Activated CD4-positive, alpha-beta T cell treated with anti-CD3 and anti-CD28 coated beads, Interleukin-2, amount 10 ng/mL, durations not matched to agents 24 days and 14 days (primary cell): ENCODE measurements around the gene LIPT2. TPM values are rescaled to one million over a fixed set of nuclear protein-coding genes. Genes with fewer than 3 reads are reported as not detected.

ENCODE experiments used
- DNase-seq: peaks from one replicate; pipeline ENCODE4 v3.0.0; 2022
- H3K27ac Mint-ChIP-seq: one replicate; pipeline ENCODE4 v1.8.0; 2022; ENCODE audit warnings: mild to moderate bottlenecking, mixed read lengths
- H3K27me3 Mint-ChIP-seq: one replicate; pipeline ENCODE4 v1.8.0; 2022; ENCODE audit warnings: mixed read lengths
- H3K36me3 Mint-ChIP-seq: one replicate; pipeline ENCODE4 v1.8.0; 2022; ENCODE audit warnings: low read depth, mild to moderate bottlenecking, mixed read lengths
- H3K4me1 Mint-ChIP-seq: one replicate; pipeline ENCODE4 v1.8.0; 2021; ENCODE audit warnings: mixed read lengths
- H3K4me3 Mint-ChIP-seq: one replicate; pipeline ENCODE4 v1.8.0; 2022; ENCODE audit warnings: mild to moderate bottlenecking, moderate library complexity, mixed read lengths
- H3K9me3 Mint-ChIP-seq: one replicate; pipeline ENCODE4 v1.8.0; 2021; ENCODE audit warnings: mixed read lengths
- intact Hi-C: fragments of 100-400 bp; cut with micrococcal nuclease; formaldehyde crosslinking; loops from one replicate; pipeline ENCODE4 v1.15.1; 2023
- total RNA-seq: library from RNA; stranded (reverse); gene quantifications from 2 replicates; pipeline ENCODE4 v1.2.3, GENCODE V29; 2022

The LIPT2 gene
- total RNA-seq, 1 donor from 2014 or later = 4.7 TPM

DNA sequence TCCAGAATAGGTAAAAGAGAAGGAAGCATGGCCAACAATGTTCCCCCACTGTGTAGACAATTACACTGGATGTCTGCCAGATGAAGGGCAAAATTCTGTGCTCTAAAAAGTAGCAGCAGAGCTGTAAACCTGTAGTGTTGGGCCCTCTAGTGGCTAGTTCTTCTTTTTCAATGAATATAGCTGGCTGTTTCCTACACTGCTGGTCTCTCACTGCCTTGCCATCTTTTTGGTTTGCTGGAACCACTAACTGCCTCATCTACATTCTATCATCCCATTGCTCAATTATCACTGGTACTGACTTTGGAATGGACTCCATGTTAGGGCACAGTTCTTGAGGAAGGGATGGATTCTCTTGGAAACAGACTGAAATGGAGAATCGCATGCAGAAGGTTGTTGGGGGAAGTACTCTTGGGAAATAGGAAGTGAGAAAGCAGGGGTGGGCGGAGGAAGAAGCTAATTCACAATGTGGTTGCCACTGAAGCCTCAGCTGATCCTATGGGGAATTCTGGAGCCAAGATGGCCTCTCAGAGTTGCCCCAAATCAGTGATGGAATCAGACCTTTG, 44.1 kb downstream of the LIPT2 start:
- DNase-seq = peak; percentile 83
- Mint-ChIP-seq H3K4me3 (no peak overlapping the region), H3K36me3 (no peaks in the 10 kb centered on the region), H3K9me3 (no peaks in the 10 kb centered on the region), H3K27ac (no peak overlapping the region), H3K4me1 (peaks cover 7% of the 10 kb centered on the region), H3K27me3 (peaks cover 5% of the 10 kb centered on the region)
- intact Hi-C loops = loop anchor here (1.0 kb wide), 3 partner anchors 61 to 485 kb away; no protein-coding TSS in a partner anchor

DNA sequence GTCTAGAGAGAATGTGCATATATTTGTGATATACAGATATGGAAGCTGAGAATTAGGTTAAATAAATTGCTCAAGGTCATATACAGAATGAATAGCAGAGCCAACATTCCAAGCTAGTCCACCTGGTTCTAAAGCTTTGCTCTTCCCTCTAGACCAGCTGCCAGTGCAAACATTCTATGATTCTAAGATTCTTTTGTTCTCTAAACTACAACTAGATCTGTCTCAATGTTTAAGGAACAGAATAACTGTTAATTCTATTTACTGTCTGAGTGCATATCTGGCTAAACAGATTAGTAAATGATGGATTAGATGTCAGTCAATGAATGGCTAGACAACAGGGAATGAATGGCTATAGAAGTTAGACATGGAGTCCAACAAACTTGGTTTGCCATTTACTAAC, 45.8 kb downstream of the LIPT2 start:
- H3K4me3 Mint-ChIP-seq = no peak overlapping the region
- no peaks in the 10 kb centered on the region for H3K36me3 Mint-ChIP-seq
- intact Hi-C loops = no loop called here
- peaks cover 3% of the 10 kb centered on the region for H3K27me3 Mint-ChIP-seq
- no peaks in the 10 kb centered on the region for H3K9me3 Mint-ChIP-seq
- no peak for DNase-seq
- H3K4me1 Mint-ChIP-seq = peaks cover 3% of the 10 kb centered on the region
- H3K27ac Mint-ChIP-seq = no peak overlapping the region

DNA sequence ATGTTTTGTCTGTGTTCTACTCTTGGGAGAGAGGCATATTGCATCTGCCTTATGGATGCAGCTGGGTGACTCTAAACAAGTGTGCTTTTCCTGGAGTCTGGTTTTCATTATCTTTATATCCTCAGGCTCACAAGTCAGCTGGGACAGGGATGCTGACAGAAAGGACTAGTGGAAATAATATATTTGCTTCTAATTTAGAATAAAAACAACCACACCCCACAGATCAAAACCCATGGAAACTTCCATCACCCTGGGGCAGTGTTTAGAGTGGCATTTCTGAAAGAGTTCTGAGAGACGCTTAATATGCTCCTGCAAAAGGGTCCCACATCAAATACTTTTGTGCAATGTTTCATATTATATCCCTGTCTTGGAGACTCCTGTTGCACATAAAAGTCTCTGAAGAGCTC, 47.0 kb downstream of the LIPT2 start:
- no peaks in the 10 kb centered on the region for H3K36me3 Mint-ChIP-seq
- no peak for DNase-seq
- no peak overlapping the region for H3K4me3 Mint-ChIP-seq
- no peak overlapping the region for H3K27ac Mint-ChIP-seq
- peaks cover 3% of the 10 kb centered on the region for H3K4me1 Mint-ChIP-seq
- H3K9me3 Mint-ChIP-seq = no peaks in the 10 kb centered on the region
- peaks cover 2% of the 10 kb centered on the region for H3K27me3 Mint-ChIP-seq
- intact Hi-C loops = no loop called here

DNA sequence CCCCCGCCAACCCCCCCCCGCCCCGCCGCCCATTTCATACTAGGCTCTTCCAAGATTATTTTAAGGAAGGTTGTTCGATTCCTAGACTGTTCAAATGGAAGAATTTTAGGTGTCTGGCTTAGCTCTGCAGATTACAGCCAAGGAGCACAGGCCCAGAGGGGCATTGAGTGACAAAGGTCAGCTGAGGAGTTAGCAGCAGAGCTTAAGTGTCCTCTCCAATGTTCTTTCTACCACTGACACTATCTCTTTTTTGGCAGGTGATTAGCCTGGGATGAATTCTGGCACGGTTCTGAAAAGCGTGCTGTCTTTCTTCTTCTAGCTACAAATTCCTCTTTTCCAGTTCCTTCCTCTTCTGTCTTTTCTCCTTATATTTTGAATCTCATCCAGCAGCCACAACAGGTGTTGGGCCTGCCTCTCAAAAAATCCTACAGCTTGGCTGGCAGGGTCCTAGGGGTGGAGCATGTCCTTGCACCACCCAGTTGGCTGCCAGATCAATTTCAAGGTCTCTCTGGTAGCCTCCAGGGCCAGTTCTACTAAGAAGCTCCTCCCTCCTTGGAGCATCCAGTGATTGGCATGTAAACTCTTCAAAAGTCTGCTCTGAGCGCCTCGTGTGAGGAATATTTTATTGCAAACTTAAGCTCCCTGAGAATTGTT, 49.2 kb downstream of the LIPT2 start:
- no peaks in the 10 kb centered on the region for H3K36me3 Mint-ChIP-seq
- H3K4me1 Mint-ChIP-seq = no peaks in the 10 kb centered on the region
- no peak overlapping the region for H3K4me3 Mint-ChIP-seq
- H3K27ac Mint-ChIP-seq = no peak overlapping the region
- H3K27me3 Mint-ChIP-seq = no peaks in the 10 kb centered on the region
- no peaks in the 10 kb centered on the region for H3K9me3 Mint-ChIP-seq
- no peak for DNase-seq
- intact Hi-C loops = no loop called here

DNA sequence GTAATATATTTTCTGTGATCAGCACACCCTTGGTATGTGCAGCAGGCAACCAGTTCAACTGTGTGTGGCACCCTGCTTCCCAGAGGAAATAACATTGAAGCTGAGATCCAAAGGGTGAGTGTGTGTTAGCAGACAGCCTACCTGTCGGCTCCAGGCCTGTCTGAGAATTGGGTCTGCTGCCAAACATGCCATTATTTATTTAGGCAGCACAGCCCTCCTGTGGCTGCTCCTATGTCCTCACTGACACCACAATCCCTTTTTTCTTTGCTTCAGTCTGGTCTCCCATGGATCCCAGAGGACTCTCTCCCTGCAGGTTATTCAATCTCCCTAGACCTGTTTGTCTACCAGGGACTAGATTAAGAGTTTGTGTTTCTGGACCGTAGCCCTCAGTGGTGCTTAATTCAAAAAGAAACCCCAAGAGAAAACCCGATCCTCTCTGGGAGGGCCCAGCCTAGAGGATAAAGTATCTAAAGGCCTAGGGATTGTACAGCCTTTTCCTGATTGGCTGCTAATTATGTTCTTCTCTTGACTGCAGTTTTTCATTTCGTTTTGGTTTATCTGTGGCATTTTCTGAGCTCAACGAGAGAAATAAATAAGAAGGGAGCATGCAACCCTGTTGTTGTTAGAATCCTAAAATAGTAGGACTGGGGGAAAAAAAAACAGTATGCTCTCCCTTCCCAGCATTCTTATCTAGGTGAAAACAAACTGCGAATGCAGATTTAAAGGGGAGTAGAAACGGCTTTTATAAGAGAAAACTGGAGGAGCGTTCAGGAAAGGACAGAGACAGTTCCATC, 50.3 kb downstream of the LIPT2 start:
- Mint-ChIP-seq H3K27me3 (no peaks in the 10 kb centered on the region), H3K4me1 (no peaks in the 10 kb centered on the region), H3K27ac (no peak overlapping the region), H3K36me3 (no peaks in the 10 kb centered on the region), H3K4me3 (no peak overlapping the region), H3K9me3 (no peaks in the 10 kb centered on the region)
- intact Hi-C loops = no loop called here
- no peak for DNase-seq

DNA sequence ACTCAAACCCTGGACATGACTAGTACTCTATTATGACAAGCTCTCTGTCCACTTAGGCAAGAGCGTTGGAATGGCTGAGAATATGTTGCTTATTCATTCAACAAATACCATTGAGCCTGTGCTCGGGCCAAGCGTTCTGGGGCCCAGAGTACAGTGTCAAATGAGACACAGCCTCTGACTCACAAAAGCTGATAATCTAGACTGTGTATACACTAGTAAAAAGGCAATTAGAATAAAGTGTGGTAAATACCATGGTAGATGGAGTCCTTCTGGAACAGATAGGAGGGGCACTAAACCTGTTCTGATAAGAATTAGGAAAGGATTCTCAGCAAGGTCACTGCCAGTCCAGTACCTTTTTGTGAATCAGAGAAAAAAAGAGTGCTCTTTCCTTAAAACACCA, 50.9 kb downstream of the LIPT2 start:
- Mint-ChIP-seq H3K27ac (no peak overlapping the region), H3K4me1 (no peaks in the 10 kb centered on the region), H3K9me3 (no peaks in the 10 kb centered on the region), H3K36me3 (no peaks in the 10 kb centered on the region), H3K27me3 (no peaks in the 10 kb centered on the region), H3K4me3 (no peak overlapping the region)
- DNase-seq = no peak
- intact Hi-C loops = no loop called here

Other genes with a start within 250 kb of the LIPT2 start
- gene P4HA3, start 182.1 kb downstream of the LIPT2 start, total RNA-seq = not detected in 2 replicates
- gene PGM2L1, start 95.3 kb downstream of the LIPT2 start, total RNA-seq = 4.7 and 4.9 TPM in 2 replicates
- not detected in 2 replicates for gene KCNE3, start 26.2 kb downstream of the LIPT2 start, total RNA-seq
- 53.5 and 53.6 TPM in 2 replicates for gene POLD3, start 98.9 kb upstream of the LIPT2 start, total RNA-seq
- gene CHRDL2, start 237.7 kb upstream of the LIPT2 start, total RNA-seq = not detected in 2 replicates